GM12878 (cell line): ENCODE results near the gene PSMA7. TPM values are rescaled to one million over a fixed set of nuclear protein-coding genes. Genes with fewer than 3 reads are reported as not detected.

Experiments
- ATAC-seq: fragments of 200-7000 bp; cut with Tn5 transposase; 3 replicates; pipeline ENCODE4 v1.9.1; 2020; ENCODE audit warnings: mild to moderate bottlenecking, moderate library complexity
- BruUV-seq: library from RNA; stranded (reverse); fragments of 400-500 nt; replicated peaks from 2 replicates; lab custom pipeline; 2021; lab: Mats Ljungman, UMichigan
- CTCF ChIA-PET: fragments of 300-600 bp; sonication (Branson Sonifier 250); formaldehyde crosslinking; extraction: SDS; loops from one replicate; lab custom pipeline; 2021; ENCODE audit warnings: inconsistent platforms; lab: Yijun Ruan, JAX
- POLR2A ChIA-PET: fragments of 350-600 bp; formaldehyde crosslinking; extraction: SDS; loops from one replicate; lab custom pipeline; 2021; ENCODE audit warnings: inconsistent platforms; lab: Charles Lee
- RAD21 ChIA-PET: fragments of 300-600 bp; sonication (Branson Sonifier 250); formaldehyde crosslinking; loops from one replicate; lab custom pipeline; 2023; ENCODE audit warnings: antibody characterized with exemption; ENCODE audit not compliant: unreplicated experiment; lab: Charles Lee
- SMC1A ChIA-PET: fragments of 300-600 bp; sonication (Branson Sonifier 250); formaldehyde crosslinking; loops from one replicate; lab custom pipeline; 2023; ENCODE audit not compliant: unreplicated experiment, uncharacterized antibody; lab: Charles Lee
- DNase-seq: peaks from one replicate; pipeline ENCODE4 v3.0.0-alpha.2; 2011; ENCODE audit warnings: low read depth, low spot score
- FAIRE-seq: peaks from 3 replicates; lab custom pipeline; 2011; peaks lifted over from hg19 to GRCh38; lab: Jason Lieb, UNC
- H2AFZ ChIP-seq: 2 replicates; pipeline ENCODE4 v1.6.0; 2011; ENCODE audit warnings: low read depth, low read length, control low read depth; ENCODE audit not compliant: control insufficient read depth
- H3K27ac ChIP-seq: 2 replicates; pipeline ENCODE4 v1.5.1; 2011; ENCODE audit warnings: control low read depth; ENCODE audit not compliant: control insufficient read depth, insufficient read depth
- H3K27me3 ChIP-seq, 2 experiments: replicated peaks in 1 of 2; 2 replicates each; pipeline versions ENCODE4 v1.6.0 to v1.6.1; 2011; ENCODE audit warnings: low read length in 1 of 2; ENCODE audit not compliant: control insufficient read depth in 2 of 2, insufficient read depth in 2 of 2
- H3K36me3 ChIP-seq, 2 experiments: 2 replicates each; pipeline ENCODE4 v1.5.1; 2011; ENCODE audit warnings: low read length in 1 of 2; ENCODE audit not compliant: control insufficient read depth in 2 of 2, insufficient read depth in 2 of 2
- H3K4me1 ChIP-seq: 2 replicates; pipeline ENCODE4 v1.6.1; 2011; ENCODE audit warnings: mild to moderate bottlenecking, low read length, moderate library complexity, mixed read lengths; ENCODE audit not compliant: control insufficient read depth, insufficient read depth
- H3K4me2 ChIP-seq: 2 replicates; pipeline ENCODE4 v1.6.0; 2011; ENCODE audit warnings: control low read depth; ENCODE audit not compliant: control insufficient read depth, insufficient read depth
- H3K4me3 ChIP-seq: fragments of 200-600 bp; sonication (generic); 2 replicates; pipeline ENCODE4 v1.5.1; 2016
- H3K79me2 ChIP-seq: 2 replicates; pipeline ENCODE4 v1.6.0; 2011; ENCODE audit warnings: low read length; ENCODE audit not compliant: control insufficient read depth, insufficient read depth
- H3K9ac ChIP-seq: 2 replicates; pipeline ENCODE4 v1.8.0; 2011; ENCODE audit warnings: low read length, control low read depth, mixed read lengths; ENCODE audit not compliant: control insufficient read depth, insufficient read depth
- H3K9me3 ChIP-seq: replicated peaks from 3 replicates; pipeline ENCODE4 v1.5.1; 2011; ENCODE audit warnings: mild to moderate bottlenecking, low read length; ENCODE audit not compliant: control insufficient read depth, insufficient read depth
- H4K20me1 ChIP-seq: 2 replicates; pipeline ENCODE4 v1.6.0; 2011; ENCODE audit not compliant: control insufficient read depth, insufficient read depth
- ATF2 ChIP-seq: IDR thresholded peaks from 2 replicates; pipeline ENCODE4 v1.6.1; 2012; ENCODE audit warnings: low read length, inconsistent platforms
- BHLHE40 ChIP-seq, 2 experiments: fragments of 450-650 bp in 1 of 2; IDR thresholded peaks; 2 replicates each; pipeline ENCODE4 v1.6.1; 2011 to 2017; ENCODE audit warnings: low read depth in 2 of 2, borderline replicate concordance in 1 of 2, improper control_type of control experiment in 1 of 2, low read length in 1 of 2, mild to moderate bottlenecking in 1 of 2
- BMI1 ChIP-seq: fragments of 450-650 bp; IDR thresholded peaks from 2 replicates; pipeline ENCODE4 v1.6.1; 2016; ENCODE audit warnings: mild to moderate bottlenecking, moderate library complexity, borderline replicate concordance
- BRCA1 ChIP-seq: IDR thresholded peaks from 2 replicates; pipeline ENCODE4 v1.6.1; 2011; ENCODE audit warnings: low read depth, low read length, improper control_type of control experiment
- CBX3 ChIP-seq: fragments of 200-600 bp; sonication (generic); IDR thresholded peaks from 2 replicates; pipeline ENCODE4 v1.6.1; 2016; ENCODE audit warnings: low read depth, borderline replicate concordance
- CHD1 ChIP-seq: IDR thresholded peaks from 2 replicates; pipeline ENCODE4 v1.6.1; 2012; ENCODE audit warnings: low read depth, low read length, improper control_type of control experiment
- GABPA ChIP-seq: IDR thresholded peaks from 2 replicates; pipeline ENCODE4 v1.6.1; 2014; ENCODE audit warnings: antibody characterized with exemption, low read depth, mild to moderate bottlenecking, inconsistent platforms
- MLLT1 ChIP-seq: fragments of 450-650 bp; IDR thresholded peaks from 2 replicates; pipeline ENCODE4 v1.6.1; 2016; ENCODE audit warnings: mild to moderate bottlenecking
- NFIC ChIP-seq: IDR thresholded peaks from 2 replicates; pipeline ENCODE4 v1.6.1; 2012; ENCODE audit warnings: low read depth, mild to moderate bottlenecking, inconsistent platforms, low read length, moderate library complexity
- POU2F2 ChIP-seq: IDR thresholded peaks from 3 replicates; pipeline ENCODE4 v1.6.1; 2011; ENCODE audit warnings: low read depth, mild to moderate bottlenecking, low read length, borderline replicate concordance
- RFX5 ChIP-seq: IDR thresholded peaks from 2 replicates; pipeline ENCODE4 v1.6.1; 2011; ENCODE audit warnings: low read depth, low read length, improper control_type of control experiment
- SMAD5 ChIP-seq: IDR thresholded peaks from 2 replicates; pipeline ENCODE4 v1.6.1; 2016; ENCODE audit warnings: antibody characterized with exemption, low read depth
- ZBTB33 ChIP-seq: fragments of 450-650 bp; IDR thresholded peaks from 2 replicates; pipeline ENCODE4 v1.6.1; 2017; ENCODE audit warnings: mild to moderate bottlenecking
- ZNF274 ChIP-seq: IDR thresholded peaks from one replicate; pipeline ENCODE4 v1.8.0; 2011; ENCODE audit not compliant: insufficient read length, insufficient read depth
- ZNF592 ChIP-seq: fragments of 450-650 bp; IDR thresholded peaks from 2 replicates; pipeline ENCODE4 v1.6.1; 2017; ENCODE audit warnings: mild to moderate bottlenecking, moderate library complexity
- WGBS: methylation state at CpG from one replicate; pipeline ENCODE4 v1.1.6; 2016; ENCODE audit warnings: low lambda C conversion rate; ENCODE audit not compliant: insufficient replicate concordance, insufficient coverage; ENCODE audit errors: missing lambda C conversion rate; 5-methylcytosine and 5-hydroxymethylcytosine counted together
- in situ Hi-C: fragments of 300-500 bp; cut with MboI; formaldehyde crosslinking; loops from 9 replicates; pipeline ENCODE4 v1.14.3; 2018; ENCODE audit warnings: mixed read lengths
- intact Hi-C: fragments of 100-400 bp; cut with micrococcal nuclease; formaldehyde crosslinking; loops from one replicate; pipeline ENCODE4 v1.14.2; 2022; ENCODE audit not compliant: unreplicated experiment
- polyA plus RNA-seq, 11 experiments: library from polyadenylated mRNA; depleted of rRNA in 4 of 11; unstranded in 6 of 11; stranded (reverse) in 5 of 11; fragments of >200 nt; fragmentation: Nextera tagmentation in 4 of 11; fragmentation: Illumina TruSeq in 1 of 11; extraction: Ambion mirVana in 4 of 11; extraction: Trizol in 1 of 11; gene quantifications; 1 replicate in 1 of 11; 2 replicates in 10 of 11; pipeline versions ENCODE4 v1.2.1 to v1.2.3, GENCODE V29; 2011 to 2016; ENCODE audit warnings: inconsistent platforms in 2 of 11, missing spikeins in 2 of 11, low read depth in 1 of 11
- total RNA-seq, 4 experiments: library from RNA; depleted of rRNA in 3 of 4; stranded (reverse); fragments of >200 nt in 3 of 4; fragmentation: Illumina TruSeq in 1 of 4; extraction: Trizol in 1 of 4; gene quantifications; 2 replicates each; pipeline versions ENCODE4 v1.2.1 to v1.2.3, GENCODE V29; 2013 to 2021

The PSMA7 gene
- total and polyA plus RNA-seq, 10 of the 15 experiments (the other 5 are each of a cell fraction or from before 2014, with no cell fraction given), result 216 to 857 (median 368) TPM

- in situ Hi-C loops (no loop called here), intact Hi-C loops (no loop called here)
- no peak for TF ChIP-seq MLLT1
- no peak for TF ChIP-seq SMAD5
- TF ChIP-seq ATF2, result no peak
- no peak for TF ChIP-seq ZNF592
- no peak for TF ChIP-seq GABPA
- no peak for TF ChIP-seq CBX3
- TF ChIP-seq RFX5, result no peak
- TF ChIP-seq CHD1, result no peak
- no peak for TF ChIP-seq BRCA1
- no peak for TF ChIP-seq ZNF274
- no peak for TF ChIP-seq NFIC
- TF ChIP-seq BHLHE40 (IDR thresholded peaks at IDR 0.05; ENCODE audit: borderline replicate concordance in 1 of 2, low read depth in 2 of 2, low read length in 1 of 2), result no peak
- TF ChIP-seq BMI1, result no peak
- no peak for TF ChIP-seq POU2F2
- TF ChIP-seq ZBTB33, result no peak
- Histone ChIP-seq H2AFZ (no peak overlapping the region), H3K27me3 (no peaks in the 10 kb centered on the region), H3K4me1 (no peaks in the 10 kb centered on the region; the same call in none of the 2 replicates), H3K27ac (no peak overlapping the region), H4K20me1 (peaks cover 6% of the 10 kb centered on the region; the same call in 1 of the 2 replicates), H3K4me3 (no peak overlapping the region), H3K9ac (no peak overlapping the region), H3K36me3 (no peaks in the 10 kb centered on the region), H3K4me2 (no peak overlapping the region), H3K79me2 (peaks cover 13% of the 10 kb centered on the region), H3K9me3 (no peaks in the 10 kb centered on the region; the same call in 2 of the 3 replicates)
- WGBS, result 51% methylated on average over 5 of the region's 5 CpGs
- ChIA-PET CTCF (no interaction called here), POLR2A (no interaction called here), RAD21 (no interaction called here), SMC1A (interaction anchor here (0.5 kb wide), 1 partner anchor 25 kb away, joined by 4 read pairs; no protein-coding TSS in a partner anchor)
- no peak for DNase-seq
- ATAC-seq, result no peak
- no TSS peak for BruUV-seq
- FAIRE-seq, result no peak
Observed at GRCh38 chr20:62119115-62119514, 24.1 kb downstream of the PSMA7 start.
